Astrocyte of the cerebellum (primary cell): Measurements from ENCODE around the gene SHISA6.

Experiments used
- DNase-seq: peaks from one replicate; pipeline ENCODE4 v3.0.0-alpha.2; 2011; ENCODE audit warnings: low read depth
- H3K4me3 ChIP-seq: 2 replicates; pipeline ENCODE4 v1.5.1; 2011; ENCODE audit warnings: mild to moderate bottlenecking, low read depth, low read length, moderate library complexity
- in situ Hi-C: cut with HindIII; loops from 2 replicates; pipeline ENCODE4 v1.10.0; 2017; ENCODE audit warnings: low sequenced_read_pairs
- TF ChIP-seq, protein P1 (sequence below): IDR thresholded peaks from 2 replicates; pipeline ENCODE4 v1.5.1; 2012; ENCODE audit warnings: low read length, low read depth, moderate library complexity, mild to moderate bottlenecking; ENCODE audit errors: missing control alignments

SHISA6 gene

GRCh38 chr17:11406716-11407115, 165.7 kb downstream of the SHISA6 start:
- H3K4me3 ChIP-seq = no peak overlapping the region
- in situ Hi-C loops = no loop called here
- no peak for DNase-seq
- TF ChIP-seq, protein P1, sequence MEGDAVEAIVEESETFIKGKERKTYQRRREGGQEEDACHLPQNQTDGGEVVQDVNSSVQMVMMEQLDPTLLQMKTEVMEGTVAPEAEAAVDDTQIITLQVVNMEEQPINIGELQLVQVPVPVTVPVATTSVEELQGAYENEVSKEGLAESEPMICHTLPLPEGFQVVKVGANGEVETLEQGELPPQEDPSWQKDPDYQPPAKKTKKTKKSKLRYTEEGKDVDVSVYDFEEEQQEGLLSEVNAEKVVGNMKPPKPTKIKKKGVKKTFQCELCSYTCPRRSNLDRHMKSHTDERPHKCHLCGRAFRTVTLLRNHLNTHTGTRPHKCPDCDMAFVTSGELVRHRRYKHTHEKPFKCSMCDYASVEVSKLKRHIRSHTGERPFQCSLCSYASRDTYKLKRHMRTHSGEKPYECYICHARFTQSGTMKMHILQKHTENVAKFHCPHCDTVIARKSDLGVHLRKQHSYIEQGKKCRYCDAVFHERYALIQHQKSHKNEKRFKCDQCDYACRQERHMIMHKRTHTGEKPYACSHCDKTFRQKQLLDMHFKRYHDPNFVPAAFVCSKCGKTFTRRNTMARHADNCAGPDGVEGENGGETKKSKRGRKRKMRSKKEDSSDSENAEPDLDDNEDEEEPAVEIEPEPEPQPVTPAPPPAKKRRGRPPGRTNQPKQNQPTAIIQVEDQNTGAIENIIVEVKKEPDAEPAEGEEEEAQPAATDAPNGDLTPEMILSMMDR = no peak

GRCh38 chr17:11412654-11413053, 171.6 kb downstream of the SHISA6 start:
- no peak for DNase-seq
- TF ChIP-seq, protein P1 = no peak
- H3K4me3 ChIP-seq = no peak overlapping the region
- in situ Hi-C loops = no loop called here

DNA sequence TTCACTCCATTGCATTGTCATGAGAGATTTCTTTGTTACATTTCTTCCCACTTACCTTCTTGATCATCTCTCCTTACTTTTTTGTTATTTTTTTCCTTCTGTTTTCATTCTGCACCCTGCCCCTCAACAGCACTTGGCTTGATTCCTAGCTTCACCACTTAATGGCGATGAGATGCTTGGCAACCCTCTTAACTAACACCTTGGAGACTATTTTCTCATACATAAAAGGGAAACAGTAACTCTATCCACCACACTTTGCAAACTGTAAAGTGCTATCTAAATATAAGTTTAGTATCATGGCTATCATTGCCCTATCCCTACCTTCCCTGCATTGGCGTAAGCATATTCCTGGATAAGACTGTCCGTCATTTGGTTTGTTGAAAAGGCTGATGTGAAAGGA, 177.3 kb downstream of the SHISA6 start:
- H3K4me3 ChIP-seq = no peak overlapping the region
- in situ Hi-C loops = no loop called here
- TF ChIP-seq, protein P1 = no peak
- no peak for DNase-seq

DNA sequence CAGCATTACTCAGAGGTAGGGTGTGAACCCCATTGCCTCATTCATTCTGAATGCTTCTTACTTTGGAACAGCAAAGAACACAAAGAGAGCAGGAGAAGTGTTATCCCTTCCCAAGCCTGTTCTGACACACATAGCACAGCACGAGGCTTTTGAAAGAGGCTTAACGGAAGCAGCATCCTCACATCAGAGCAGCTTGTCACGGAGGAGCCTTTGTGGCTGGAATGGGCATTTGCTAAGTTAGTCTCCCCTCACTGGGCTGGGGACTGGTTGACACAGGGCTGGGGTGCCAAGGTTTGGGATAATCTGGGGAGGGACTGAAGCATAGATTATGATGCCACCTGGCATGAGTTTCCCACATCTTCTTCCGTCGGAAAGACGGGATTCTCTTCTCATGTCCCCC, 189.7 kb downstream of the SHISA6 start:
- in situ Hi-C loops = no loop called here
- no peak overlapping the region for H3K4me3 ChIP-seq
- TF ChIP-seq, protein P1 = no peak
- DNase-seq = no peak

DNA sequence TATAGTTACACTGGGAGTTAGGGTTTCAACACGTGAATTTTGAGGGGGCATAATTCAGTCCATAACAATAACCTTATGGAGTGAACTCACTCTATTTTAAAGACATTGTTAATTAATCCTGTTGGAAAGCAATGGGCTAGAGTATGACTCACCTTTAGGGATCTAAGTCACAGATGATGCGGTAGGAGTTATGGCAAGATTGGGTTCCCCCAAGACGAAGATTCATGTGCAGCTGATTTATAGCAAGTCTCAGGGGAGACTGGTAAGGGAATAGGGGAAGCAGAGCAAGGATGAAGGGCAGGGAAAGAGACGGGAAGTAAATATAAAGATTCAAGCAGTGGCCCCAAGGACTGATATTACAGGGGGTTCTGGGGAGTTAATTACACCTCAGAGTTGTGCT, 197.7 kb downstream of the SHISA6 start:
- in situ Hi-C loops = no loop called here
- DNase-seq = no peak
- no peak overlapping the region for H3K4me3 ChIP-seq
- TF ChIP-seq, protein P1 = no peak

- TF ChIP-seq, protein P1 = no peak
- H3K4me3 ChIP-seq = no peak overlapping the region
- in situ Hi-C loops = loop anchor here (10.0 kb wide), 1 partner anchor 224 kb away; no protein-coding TSS in a partner anchor
- DNase-seq = no peak
Observed at GRCh38 chr17:11441004-11441403, 200.0 kb downstream of the SHISA6 start.

DNA sequence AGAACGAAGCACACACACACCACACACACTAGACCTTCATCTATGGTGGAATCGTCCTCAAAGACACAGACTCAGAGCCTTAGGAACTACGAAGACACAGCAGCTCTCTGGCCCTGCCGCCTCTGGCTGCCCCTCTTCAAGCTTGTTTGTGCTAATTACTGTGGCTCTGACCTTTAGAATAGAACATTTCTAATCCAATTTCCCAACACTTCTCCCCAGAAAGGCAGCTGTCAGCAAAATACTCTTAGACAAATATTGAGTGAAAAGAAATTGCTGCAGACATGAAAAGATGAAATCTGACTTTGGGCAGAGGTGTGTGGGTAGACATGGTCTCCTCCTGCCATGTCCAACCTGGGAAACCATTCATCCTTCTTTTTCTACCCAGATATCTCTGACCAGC, 205.3 kb downstream of the SHISA6 start:
- no peak overlapping the region for H3K4me3 ChIP-seq
- in situ Hi-C loops = loop anchor here (10.0 kb wide), 1 partner anchor 218 kb away; no protein-coding TSS in a partner anchor

More for the DNA sequence above, 205.3 kb downstream of the SHISA6 start:
- TF ChIP-seq, protein P1 = no peak
- DNase-seq = no peak
